IMR-90 (cell line): ENCODE results near the gene GRN. TPM values are rescaled to one million over a fixed set of nuclear protein-coding genes. Genes with fewer than 3 reads are reported as not detected.

Source experiments
- ATAC-seq: fragments of 200-7000 bp; cut with Tn5 transposase; 2 replicates; pipeline ENCODE4 v1.9.1; 2020; ENCODE audit warnings: low read depth, mild to moderate bottlenecking, moderate library complexity
- BruUV-seq: library from RNA; stranded (reverse); fragments of 400-500 nt; replicated peaks from 2 replicates; lab custom pipeline; 2021; lab: Mats Ljungman, UMichigan
- CTCF ChIA-PET: fragments of 300-600 bp; formaldehyde crosslinking; extraction: SDS; loops from one replicate; lab custom pipeline; 2021; ENCODE audit warnings: antibody characterized with exemption; lab: Yijun Ruan, JAX
- POLR2A ChIA-PET: fragments of 300-600 bp; sonication (Branson Sonifier 250); formaldehyde crosslinking; loops from one replicate; lab custom pipeline; 2022; ENCODE audit warnings: antibody characterized with exemption; ENCODE audit not compliant: unreplicated experiment; lab: Charles Lee
- DNase-seq: peaks from one replicate; pipeline ENCODE4 v3.0.0; 2013
- H2AFZ ChIP-seq: replicated peaks from 2 replicates; pipeline ENCODE3; 2013; ENCODE audit warnings: low read length, mild to moderate bottlenecking; ENCODE audit not compliant: poor library complexity
- H2AK5ac ChIP-seq: 2 replicates; pipeline ENCODE4 v1.6.1; 2013; ENCODE audit warnings: low read depth, low read length, inconsistent platforms
- H2AK9ac ChIP-seq: replicated peaks from 2 replicates; pipeline ENCODE3; 2013; ENCODE audit warnings: mild to moderate bottlenecking, low read depth, low read length, moderate library complexity; ENCODE audit not compliant: poor library complexity
- H2BK120ac ChIP-seq: 2 replicates; pipeline ENCODE4 v1.6.1; 2013; ENCODE audit warnings: low read depth, low read length, inconsistent platforms
- H2BK15ac ChIP-seq: 3 replicates; pipeline ENCODE4 v1.6.1; 2013; ENCODE audit warnings: low read depth, low read length, inconsistent platforms
- H2BK20ac ChIP-seq: 2 replicates; pipeline ENCODE4 v1.6.1; 2013; ENCODE audit warnings: low read depth, mild to moderate bottlenecking, inconsistent platforms, low read length, moderate library complexity
- H2BK5ac ChIP-seq: 2 replicates; pipeline ENCODE4 v1.6.1; 2013; ENCODE audit warnings: mild to moderate bottlenecking, low read depth, low read length, inconsistent platforms; ENCODE audit not compliant: poor library complexity, severe bottlenecking
- H3K14ac ChIP-seq: replicated peaks from 2 replicates; pipeline ENCODE4 v1.6.1; 2013; ENCODE audit warnings: low read depth, low read length, inconsistent platforms
- H3K18ac ChIP-seq: 2 replicates; pipeline ENCODE4 v1.6.1; 2013; ENCODE audit warnings: low read depth, low read length, control low read depth
- H3K23ac ChIP-seq: 2 replicates; pipeline ENCODE4 v1.6.1; 2013; ENCODE audit warnings: low read depth, low read length, inconsistent platforms
- H3K27ac ChIP-seq: 2 replicates; pipeline ENCODE4 v1.5.1; 2013; ENCODE audit warnings: mild to moderate bottlenecking, control low read depth, low read length; ENCODE audit not compliant: insufficient read depth
- H3K27me3 ChIP-seq: 2 replicates; pipeline ENCODE4 v1.6.1; 2013; ENCODE audit warnings: low read length; ENCODE audit not compliant: control insufficient read depth, insufficient read depth
- H3K36me3 ChIP-seq: 2 replicates; pipeline ENCODE4 v1.6.1; 2013; ENCODE audit warnings: low read length, mixed read lengths; ENCODE audit not compliant: control insufficient read depth, insufficient read depth
- H3K4ac ChIP-seq: 2 replicates; pipeline ENCODE4 v1.6.1; 2013; ENCODE audit warnings: low read depth, low read length, inconsistent platforms
- H3K4me1 ChIP-seq: 2 replicates; pipeline ENCODE4 v1.6.1; 2013; ENCODE audit warnings: low read length, mixed read lengths; ENCODE audit not compliant: control insufficient read depth, insufficient read depth
- H3K4me2 ChIP-seq: 2 replicates; pipeline ENCODE4 v1.6.1; 2013; ENCODE audit warnings: low read depth, mild to moderate bottlenecking, control low read depth, low read length, moderate library complexity
- H3K4me3 ChIP-seq: 2 replicates; pipeline ENCODE4 v1.5.1; 2013; ENCODE audit warnings: low read depth, mild to moderate bottlenecking, control low read depth, low read length, moderate library complexity; ENCODE audit not compliant: insufficient read depth
- H3K56ac ChIP-seq: 2 replicates; pipeline ENCODE4 v1.6.1; 2013; ENCODE audit warnings: low read length, inconsistent platforms; ENCODE audit not compliant: insufficient read depth; ENCODE audit errors: extremely low read depth
- H3K79me1 ChIP-seq, 2 experiments: 2 replicates each; pipeline ENCODE4 v1.6.1; 2013; ENCODE audit warnings: low read length in 2 of 2, inconsistent platforms in 1 of 2, low read depth in 1 of 2
- H3K9ac ChIP-seq: 2 replicates; pipeline ENCODE4 v1.6.1; 2013; ENCODE audit warnings: low read depth, low read length, control low read depth
- H3K9me1 ChIP-seq: 2 replicates; pipeline ENCODE4 v1.6.1; 2013; ENCODE audit warnings: low read length, inconsistent platforms; ENCODE audit not compliant: insufficient read depth
- H3K9me3 ChIP-seq: 2 replicates; pipeline ENCODE4 v1.6.1; 2013; ENCODE audit warnings: low read length; ENCODE audit not compliant: control insufficient read depth, insufficient read depth
- H4K20me1 ChIP-seq: 2 replicates; pipeline ENCODE4 v1.6.1; 2013; ENCODE audit warnings: low read length, inconsistent platforms; ENCODE audit not compliant: insufficient read depth
- H4K5ac ChIP-seq: 2 replicates; pipeline ENCODE4 v1.6.1; 2013; ENCODE audit warnings: mild to moderate bottlenecking, low read depth, low read length, control low read depth
- H4K8ac ChIP-seq, 2 experiments: 2 replicates each; pipeline ENCODE4 v1.6.1; 2013; ENCODE audit warnings: low read depth in 2 of 2, low read length in 2 of 2, control low read depth in 1 of 2, inconsistent platforms in 1 of 2
- H4K91ac ChIP-seq: 2 replicates; pipeline ENCODE4 v1.6.1; 2013; ENCODE audit warnings: low read depth, low read length, inconsistent platforms; ENCODE audit not compliant: insufficient read depth
- CEBPB ChIP-seq: IDR thresholded peaks from 2 replicates; pipeline ENCODE4 v1.6.1; 2012; ENCODE audit warnings: low read depth, low read length, improper control_type of control experiment
- CHD1 ChIP-seq: IDR thresholded peaks from 2 replicates; pipeline ENCODE4 v1.6.1; 2012; ENCODE audit warnings: low read depth, low read length, improper control_type of control experiment
- FOS ChIP-seq: fragments of 150-350 bp; IDR thresholded peaks from 2 replicates; pipeline ENCODE4 v1.6.1; 2016; ENCODE audit warnings: low read depth, low read length
- MAFK ChIP-seq: IDR thresholded peaks from 2 replicates; pipeline ENCODE4 v1.6.1; 2012; ENCODE audit warnings: low read depth, low read length, improper control_type of control experiment
- MAZ ChIP-seq: IDR thresholded peaks from 2 replicates; pipeline ENCODE4 v1.6.1; 2012; ENCODE audit warnings: low read depth, mild to moderate bottlenecking, low read length, improper control_type of control experiment, moderate library complexity, borderline replicate concordance
- MXI1 ChIP-seq: IDR thresholded peaks from 2 replicates; pipeline ENCODE4 v1.6.1; 2012; ENCODE audit warnings: low read depth, mild to moderate bottlenecking, low read length, moderate library complexity, borderline replicate concordance
- NFE2L2 ChIP-seq: fragments of 150-350 bp; IDR thresholded peaks from 2 replicates; pipeline ENCODE4 v1.6.1; 2016; ENCODE audit warnings: low read depth, mild to moderate bottlenecking, low read length
- RFX5 ChIP-seq: IDR thresholded peaks from 2 replicates; pipeline ENCODE4 v1.8.0; 2012; ENCODE audit warnings: low read depth, mild to moderate bottlenecking, low read length, moderate library complexity
- SMC3 ChIP-seq: fragments of 150-350 bp; IDR thresholded peaks from 2 replicates; pipeline ENCODE4 v1.6.1; 2016; ENCODE audit warnings: low read depth, mild to moderate bottlenecking, antibody characterized with exemption, low read length, moderate library complexity
- WGBS, 2 experiments: methylation state at CpG; one replicate each; pipeline versions ENCODE4 v1.1.5 to v1.1.7; 2013; ENCODE audit warnings: missing lambda C conversion rate in 2 of 2; ENCODE audit not compliant: insufficient read length in 1 of 2; ENCODE audit errors: extremely low coverage in 2 of 2; 5-methylcytosine and 5-hydroxymethylcytosine counted together
- dilution Hi-C: fragments of 300-500 bp; cut with HindIII; formaldehyde crosslinking; loops from one replicate; pipeline ENCODE4 v1.14.3; 2018; ENCODE audit warnings: low sequenced_read_pairs; ENCODE audit not compliant: unreplicated experiment
- in situ Hi-C: fragments of 300-500 bp; cut with MboI; formaldehyde crosslinking; loops from 3 replicates; pipeline ENCODE4 v1.14.3; 2019; ENCODE audit warnings: low sequenced_read_pairs, inconsistent platforms, mixed read lengths
- intact Hi-C: fragments of 100-400 bp; cut with micrococcal nuclease; formaldehyde crosslinking; loops from 2 replicates; pipeline ENCODE4 v1.10.0; 2022
- polyA plus RNA-seq, 3 experiments: library from polyadenylated mRNA; depleted of rRNA; stranded (reverse); fragments of >200 nt; gene quantifications; 2 replicates each; pipeline ENCODE4 v1.2.3, GENCODE V29; 2012; ENCODE audit warnings: low replicate concordance in 1 of 3
- total RNA-seq: library from RNA; depleted of rRNA; stranded (reverse); fragments of >200 nt; gene quantifications from 2 replicates; pipeline ENCODE4 v1.2.3, GENCODE V29; 2012
- TF ChIP-seq, protein P1 (sequence below): fragments of 150-350 bp; IDR thresholded peaks from 2 replicates; pipeline ENCODE4 v1.6.1; 2017; ENCODE audit warnings: mild to moderate bottlenecking, antibody characterized with exemption, low read length, low read depth
- TF ChIP-seq, protein P2 (sequence below): conservative IDR thresholded peaks from 2 replicates; pipeline ENCODE4 v1.5.1; 2012; ENCODE audit warnings: mild to moderate bottlenecking, low read depth, low read length, improper control_type of control experiment

GRN gene
- total and polyA plus RNA-seq, 2 of the 4 experiments (the other 2 are of a cell fraction) = 38.9 to 494 TPM

DNA sequence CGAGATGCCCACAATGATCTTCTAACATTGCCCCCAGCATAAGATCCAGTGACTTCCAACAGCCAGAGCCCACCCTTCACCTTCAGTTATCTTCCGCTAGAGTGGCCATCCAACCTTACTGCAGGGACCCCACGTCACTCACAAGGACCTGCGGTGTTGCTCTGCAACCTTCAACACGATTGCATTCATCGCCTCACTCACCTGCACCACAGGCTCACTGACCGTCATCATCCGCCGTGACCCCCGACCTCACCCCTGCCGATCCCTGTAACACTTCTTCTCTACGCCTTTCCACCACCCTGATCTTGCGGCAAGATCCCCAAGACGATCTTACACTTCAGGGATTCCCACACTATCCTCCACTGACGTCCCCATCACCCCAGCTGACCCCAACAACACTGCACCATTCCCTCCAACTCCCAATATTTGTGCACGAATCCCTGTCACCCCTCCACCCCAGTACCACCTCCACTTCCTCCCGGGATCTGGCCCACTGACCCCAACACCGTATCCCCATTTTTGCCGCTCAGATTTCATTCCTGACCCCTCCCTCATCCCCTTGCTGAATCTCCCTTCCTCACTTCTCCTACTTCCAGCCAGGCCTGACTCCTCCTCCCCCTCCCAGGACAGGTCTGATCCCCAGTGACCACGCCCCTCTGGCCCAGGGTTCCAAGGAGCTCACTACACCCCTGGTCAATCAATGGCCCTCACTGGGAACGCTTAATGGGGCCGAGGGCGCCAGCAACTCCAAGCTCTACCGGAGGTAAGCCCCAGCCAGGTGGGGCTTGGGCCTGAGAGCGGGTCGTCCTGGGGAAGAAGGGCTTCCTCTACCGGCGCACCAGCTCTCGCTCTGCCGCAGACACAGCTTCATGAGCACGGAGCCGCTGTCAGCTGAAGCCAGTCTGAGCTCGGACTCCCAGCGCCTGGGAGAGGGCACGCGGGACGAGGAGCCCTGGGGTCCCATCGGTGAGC, 29.1 kb upstream of the GRN start (continued):
- TF ChIP-seq, protein P1, sequence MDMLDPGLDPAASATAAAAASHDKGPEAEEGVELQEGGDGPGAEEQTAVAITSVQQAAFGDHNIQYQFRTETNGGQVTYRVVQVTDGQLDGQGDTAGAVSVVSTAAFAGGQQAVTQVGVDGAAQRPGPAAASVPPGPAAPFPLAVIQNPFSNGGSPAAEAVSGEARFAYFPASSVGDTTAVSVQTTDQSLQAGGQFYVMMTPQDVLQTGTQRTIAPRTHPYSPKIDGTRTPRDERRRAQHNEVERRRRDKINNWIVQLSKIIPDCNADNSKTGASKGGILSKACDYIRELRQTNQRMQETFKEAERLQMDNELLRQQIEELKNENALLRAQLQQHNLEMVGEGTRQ = no peak

- Histone ChIP-seq H3K4me3 (no peak overlapping the region), H2AK9ac (no peak overlapping the region), H4K91ac (no peak overlapping the region), H3K4me2 (no peak overlapping the region), H3K4me1 (peaks cover 4% of the 10 kb centered on the region; the same call in 1 of the 2 replicates), H2BK5ac (no peak overlapping the region), H2BK20ac (no peak overlapping the region), H3K18ac (no peak overlapping the region), H4K8ac (no peak overlapping the region), H3K9me3 (peaks cover 5% of the 10 kb centered on the region), H3K56ac (no peak overlapping the region), H3K27me3 (peaks cover 46% of the 10 kb centered on the region), H3K4ac (no peak overlapping the region), H3K23ac (no peak overlapping the region), H2BK120ac (no peak overlapping the region), H2AK5ac (no peak overlapping the region), H2AFZ (peak overlapping the region; percentile 49), H3K9me1 (no peaks in the 10 kb centered on the region; the same call in 1 of the 2 replicates), H3K79me1 (peaks cover 0 to 5% of the 10 kb centered on the region in 2 experiments; a peak in 1 of 4 replicates), H3K9ac (no peak overlapping the region), H2BK15ac (no peak overlapping the region), H3K36me3 (peaks cover 24% of the 10 kb centered on the region), H4K20me1 (peaks cover 4% of the 10 kb centered on the region), H4K5ac (no peak overlapping the region), H3K27ac (no peak overlapping the region), H3K14ac (no peak overlapping the region)
- DNase-seq (no peak), ATAC-seq (no peak)
- dilution Hi-C loops = no loop called here
- POLR2A ChIA-PET = interaction anchor here (1.0 kb wide), 1 partner anchor 9 kb away, joined by 3 read pairs; the partner anchor contains the start of gene RUNDC3A
- CTCF ChIA-PET = no interaction called here
- intact Hi-C loops = no loop called here
- no TSS peak for BruUV-seq
- WGBS, 2 experiments = 60% methylated on average over 1 of the region's 6 CpGs; no CpG with 5 or more reads in 1 of the 2 experiments
- in situ Hi-C loops = no loop called here
- TF ChIP-seq CHD1 (no peak), MAFK (no peak), RFX5 (no peak), FOS (no peak), MXI1 (no peak), MAZ (no peak), NFE2L2 (no peak), SMC3 (no peak), CEBPB (no peak)
- TF ChIP-seq, protein P1 = no peak
- TF ChIP-seq, protein P2, sequence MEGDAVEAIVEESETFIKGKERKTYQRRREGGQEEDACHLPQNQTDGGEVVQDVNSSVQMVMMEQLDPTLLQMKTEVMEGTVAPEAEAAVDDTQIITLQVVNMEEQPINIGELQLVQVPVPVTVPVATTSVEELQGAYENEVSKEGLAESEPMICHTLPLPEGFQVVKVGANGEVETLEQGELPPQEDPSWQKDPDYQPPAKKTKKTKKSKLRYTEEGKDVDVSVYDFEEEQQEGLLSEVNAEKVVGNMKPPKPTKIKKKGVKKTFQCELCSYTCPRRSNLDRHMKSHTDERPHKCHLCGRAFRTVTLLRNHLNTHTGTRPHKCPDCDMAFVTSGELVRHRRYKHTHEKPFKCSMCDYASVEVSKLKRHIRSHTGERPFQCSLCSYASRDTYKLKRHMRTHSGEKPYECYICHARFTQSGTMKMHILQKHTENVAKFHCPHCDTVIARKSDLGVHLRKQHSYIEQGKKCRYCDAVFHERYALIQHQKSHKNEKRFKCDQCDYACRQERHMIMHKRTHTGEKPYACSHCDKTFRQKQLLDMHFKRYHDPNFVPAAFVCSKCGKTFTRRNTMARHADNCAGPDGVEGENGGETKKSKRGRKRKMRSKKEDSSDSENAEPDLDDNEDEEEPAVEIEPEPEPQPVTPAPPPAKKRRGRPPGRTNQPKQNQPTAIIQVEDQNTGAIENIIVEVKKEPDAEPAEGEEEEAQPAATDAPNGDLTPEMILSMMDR = no peak
These were observed 27.6 kb upstream of the GRN start for GRCh38 chr17:44317545-44317944.
